IPS-20b (cell line): ENCODE data around the gene MSH4.
"Not testable (repeated sequence)": the region's sequence is repeated elsewhere in the genome, so short reads cannot be mapped to it uniquely, and the experiment has no call there.

Experiments used
- H3K27ac ChIP-seq: one replicate; pipeline ENCODE4 v1.5.1; 2013; ENCODE audit warnings: low read length
- H3K27me3 ChIP-seq: 2 replicates; pipeline ENCODE4 v1.6.1; 2013; ENCODE audit warnings: mild to moderate bottlenecking, low read length, inconsistent platforms; ENCODE audit not compliant: insufficient read depth
- H3K36me3 ChIP-seq: 2 replicates; pipeline ENCODE4 v1.6.1; 2013; ENCODE audit warnings: low read depth, mild to moderate bottlenecking, inconsistent platforms, low read length, moderate library complexity; ENCODE audit not compliant: insufficient read depth
- H3K4me1 ChIP-seq: 2 replicates; pipeline ENCODE4 v1.6.1; 2013; ENCODE audit warnings: mild to moderate bottlenecking, control low read depth, inconsistent platforms, low read length, moderate library complexity; ENCODE audit not compliant: insufficient read depth
- H3K4me3 ChIP-seq: 2 replicates; pipeline ENCODE4 v1.5.1; 2013; ENCODE audit warnings: mild to moderate bottlenecking, low read length, inconsistent platforms
- H3K9ac ChIP-seq: 2 replicates; pipeline ENCODE4 v1.6.1; 2013; ENCODE audit warnings: low read depth, mild to moderate bottlenecking, inconsistent platforms, low read length, moderate library complexity
- H3K9me3 ChIP-seq: 2 replicates; pipeline ENCODE4 v1.6.1; 2013; ENCODE audit warnings: mild to moderate bottlenecking, low read depth, low read length, inconsistent platforms; ENCODE audit not compliant: insufficient read depth

MSH4 gene

DNA sequence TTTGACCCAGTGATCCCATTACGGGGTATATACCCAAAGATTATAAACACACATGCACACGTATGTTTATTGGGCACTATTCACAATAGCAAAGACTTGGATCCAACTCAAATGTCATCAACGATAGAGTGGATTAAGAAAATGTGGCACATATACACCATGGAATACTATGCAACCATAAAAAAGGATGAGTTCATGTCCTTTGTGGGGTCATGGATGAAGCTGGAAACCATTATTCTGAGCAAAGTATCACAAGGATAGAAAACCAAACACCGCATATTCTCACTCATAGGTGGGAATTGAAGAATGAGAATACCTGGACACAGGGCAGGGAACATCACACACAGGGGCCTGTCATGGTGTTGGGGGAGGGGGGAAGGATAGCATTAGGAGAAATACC is 12.8 kb upstream of the MSH4 start:
- H3K4me3 ChIP-seq, H3K9me3 ChIP-seq, H3K27me3 ChIP-seq, H3K4me1 ChIP-seq, H3K27ac ChIP-seq, H3K9ac ChIP-seq: not testable (repeated sequence)
- H3K36me3 ChIP-seq, result peaks cover 19% of the 10 kb centered on the region

- Histone ChIP-seq H3K4me3 (peak overlapping the region; percentile 99), H3K4me1 (0 out of 2 replicates have a peak, but pooled peaks cover 5% of the 10 kb centered on the region), H3K27ac (peak overlapping the region; percentile 58), H3K27me3 (no peaks in the 10 kb centered on the region), H3K36me3 (peaks cover 34% of the 10 kb centered on the region), H3K9ac (peak overlapping the region; percentile 98), H3K9me3 (no peaks in the 10 kb centered on the region)
Measured at GRCh38 chr1:75785320-75785982, 11.2 kb upstream of the MSH4 start.

- Histone ChIP-seq H3K4me3 (peak within 1 kb of the TSS; percentile 99), H3K36me3 (peaks cover 42% of the 10 kb centered on the region), H3K9me3 (no peaks in the 10 kb centered on the region), H3K9ac (peak within 1 kb of the TSS; percentile 98), H3K4me1 (peaks cover 5% of the 10 kb centered on the region; the same call in 1 of the 2 replicates), H3K27me3 (no peaks in the 10 kb centered on the region), H3K27ac (peak within 1 kb of the TSS; percentile 77)
Measured at GRCh38 chr1:75785983-75786853, 10.5 kb upstream of the MSH4 start, which contains the start of gene RABGGTB. RABGGTB (plus strand) TSS chr1:75786256; CDS start chr1:75786272, 16 bp downstream.

DNA sequence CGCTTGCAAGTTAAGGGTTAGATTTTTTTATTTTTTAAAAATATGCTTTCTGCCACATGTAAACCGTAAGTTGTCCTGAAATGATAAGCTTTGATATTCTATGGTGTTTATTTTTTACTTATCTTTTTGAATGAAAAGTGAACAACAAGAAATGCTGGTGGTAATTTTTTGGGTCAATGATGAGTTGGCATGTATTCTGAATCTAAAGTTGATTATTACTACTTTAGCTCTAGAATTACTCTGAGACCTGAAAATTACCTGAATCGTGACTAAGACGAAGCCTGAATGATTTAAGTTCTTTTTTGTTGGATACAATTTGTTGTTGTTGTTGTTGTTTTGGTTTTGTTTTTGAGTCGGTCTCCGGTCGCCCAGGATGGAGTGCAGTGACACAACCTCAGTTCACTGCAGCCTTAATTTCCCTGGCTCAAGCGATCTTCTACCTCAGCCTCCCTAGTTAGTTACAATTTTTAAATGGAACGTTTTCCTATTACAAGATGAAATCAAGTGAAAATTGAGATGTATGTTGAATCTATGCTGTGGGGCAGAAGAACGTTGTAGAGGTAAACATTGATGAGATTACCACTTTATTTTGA is 9.7 kb upstream of the MSH4 start:
- Histone ChIP-seq H3K36me3 (peaks cover 50% of the 10 kb centered on the region), H3K27me3 (no peaks in the 10 kb centered on the region), H3K9ac (peak overlapping the region; percentile 98), H3K4me3 (peak overlapping the region; percentile 99), H3K9me3 (no peaks in the 10 kb centered on the region), H3K4me1 (peaks cover 5% of the 10 kb centered on the region; the same call in 1 of the 2 replicates), H3K27ac (peak overlapping the region; percentile 77)

GRCh38 chr1:75787524-75787923 is 9.2 kb upstream of the MSH4 start:
- Histone ChIP-seq H3K27ac (peak overlapping the region; percentile 23), H3K4me3 (peak overlapping the region; percentile 99), H3K9me3 (no peaks in the 10 kb centered on the region), H3K9ac (peak overlapping the region; percentile 98), H3K36me3 (peaks cover 55% of the 10 kb centered on the region), H3K27me3 (no peaks in the 10 kb centered on the region), H3K4me1 (peaks cover 5% of the 10 kb centered on the region; the same call in 1 of the 2 replicates)

DNA sequence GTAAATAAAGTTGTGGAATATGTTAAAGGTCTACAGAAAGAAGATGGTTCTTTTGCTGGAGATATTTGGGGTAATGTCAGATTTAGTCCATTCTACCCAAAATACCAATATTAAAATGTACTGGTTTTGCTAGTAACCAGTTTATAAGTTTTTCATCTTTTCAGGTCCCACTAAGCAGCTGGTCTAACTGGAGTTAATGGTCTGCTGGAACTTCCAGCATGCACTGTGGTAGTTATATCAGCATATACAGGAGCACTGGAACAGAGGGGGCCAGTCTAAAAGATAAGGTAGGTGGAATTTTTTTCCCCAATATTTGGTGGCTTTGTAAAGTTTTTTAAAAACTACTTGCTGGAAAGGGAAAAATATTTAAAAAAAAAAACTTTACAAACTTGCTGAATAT is 6.7 kb upstream of the MSH4 start:
- H3K27me3 ChIP-seq, result no peaks in the 10 kb centered on the region
- peaks cover 80% of the 10 kb centered on the region for H3K36me3 ChIP-seq
- peaks cover 5% of the 10 kb centered on the region; the same call in 1 of the 2 replicates for H3K4me1 ChIP-seq
- H3K27ac ChIP-seq, result no peak overlapping the region
- no peaks in the 10 kb centered on the region for H3K9me3 ChIP-seq
- H3K4me3 ChIP-seq, result peak overlapping the region; percentile 99
- H3K9ac ChIP-seq, result peak overlapping the region; percentile 98

DNA sequence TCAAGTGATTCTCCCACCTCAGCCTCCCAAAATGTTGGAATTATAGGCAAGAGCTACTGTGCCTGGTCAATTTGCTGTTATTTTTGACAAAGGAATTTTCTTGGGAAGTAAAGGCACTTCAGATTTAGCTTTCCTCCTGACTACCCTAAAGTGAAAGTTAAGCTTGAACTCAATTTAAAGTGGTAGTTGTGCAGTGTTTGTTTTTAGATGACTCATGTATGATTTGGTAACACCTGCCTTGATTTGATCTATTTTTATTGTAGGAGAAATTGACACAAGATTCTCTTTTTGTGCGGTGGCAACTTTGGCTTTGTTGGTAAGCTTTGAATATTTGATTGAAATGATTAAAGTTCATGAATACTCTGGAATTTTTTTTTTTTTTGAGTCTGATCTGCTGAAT is 5.7 kb upstream of the MSH4 start:
- H3K27ac ChIP-seq, result no peak overlapping the region
- no peaks in the 10 kb centered on the region for H3K27me3 ChIP-seq
- peaks cover 90% of the 10 kb centered on the region for H3K36me3 ChIP-seq
- peak overlapping the region; percentile 98; the same call in 1 of the 2 replicates for H3K9ac ChIP-seq
- no peaks in the 10 kb centered on the region for H3K9me3 ChIP-seq
- peaks cover 5% of the 10 kb centered on the region; the same call in 1 of the 2 replicates for H3K4me1 ChIP-seq
- H3K4me3 ChIP-seq, result peak overlapping the region; percentile 99; the same call in 1 of the 2 replicates

- Histone ChIP-seq H3K27ac (no peak overlapping the region), H3K4me1 (peaks cover 5% of the 10 kb centered on the region; the same call in 1 of the 2 replicates), H3K36me3 (peaks cover 96% of the 10 kb centered on the region), H3K9ac (no peak overlapping the region), H3K27me3 (no peaks in the 10 kb centered on the region), H3K4me3 (no peak overlapping the region), H3K9me3 (no peaks in the 10 kb centered on the region)
Measured at GRCh38 chr1:75792091-75792490, 4.6 kb upstream of the MSH4 start.

DNA sequence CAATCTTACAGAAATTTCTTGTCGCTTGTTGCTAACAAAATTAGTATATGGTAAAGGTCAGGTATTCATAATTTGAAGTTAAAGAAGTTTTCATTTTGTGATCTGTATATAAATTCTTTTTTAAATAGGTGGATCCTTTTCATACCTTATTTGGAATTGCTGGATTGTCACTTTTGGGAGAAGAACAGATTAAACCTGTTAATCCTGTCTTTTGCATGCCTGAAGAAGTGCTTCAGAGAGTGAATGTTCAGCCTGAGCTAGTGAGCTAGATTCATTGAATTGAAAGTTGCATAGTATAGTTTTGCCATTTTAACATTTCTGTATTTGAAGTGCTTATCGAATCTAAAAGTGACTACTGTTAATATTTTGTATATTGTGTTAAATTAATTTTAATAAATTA is 2.3 kb upstream of the MSH4 start:
- Histone ChIP-seq H3K9ac (no peak overlapping the region), H3K4me1 (peaks cover 2% of the 10 kb centered on the region; the same call in 1 of the 2 replicates), H3K27ac (no peak overlapping the region), H3K9me3 (no peaks in the 10 kb centered on the region), H3K27me3 (no peaks in the 10 kb centered on the region), H3K36me3 (peaks cover 73% of the 10 kb centered on the region), H3K4me3 (no peak overlapping the region)

DNA sequence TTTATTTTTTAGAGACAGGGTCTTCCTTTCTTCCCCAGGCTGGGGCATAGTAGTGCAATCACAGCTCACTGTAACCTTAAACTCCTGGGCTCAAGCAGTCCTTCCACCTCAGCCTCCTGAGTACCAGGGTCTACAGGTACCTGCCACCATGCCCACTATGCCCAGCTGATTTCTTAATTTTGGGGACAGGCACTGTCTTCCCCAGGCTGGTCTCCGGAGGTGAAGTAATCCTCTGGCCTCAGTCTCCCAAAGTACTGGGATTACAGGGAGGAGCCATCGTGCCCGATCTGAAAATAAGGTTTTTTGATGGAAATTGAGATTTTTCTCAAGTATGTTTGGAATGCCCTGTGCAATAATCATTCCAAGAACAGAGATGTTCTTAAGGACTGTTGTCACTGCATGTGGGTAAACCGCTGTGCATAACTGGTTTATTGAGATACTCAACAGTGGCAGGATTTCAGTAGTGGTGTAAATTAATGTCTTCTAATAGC is 934 bp upstream of the MSH4 start:
- Histone ChIP-seq H3K27me3 (no peaks in the 10 kb centered on the region), H3K36me3 (peaks cover 59% of the 10 kb centered on the region), H3K4me3 (no peak overlapping the region), H3K4me1 (no peaks in the 10 kb centered on the region; the same call in 1 of the 2 replicates), H3K9ac (no peak overlapping the region), H3K27ac (no peak overlapping the region), H3K9me3 (no peaks in the 10 kb centered on the region)

- Histone ChIP-seq H3K4me1 (no peaks in the 10 kb centered on the region), H3K27me3 (no peaks in the 10 kb centered on the region), H3K4me3 (no peak overlapping the region), H3K27ac (no peak overlapping the region), H3K36me3 (peaks cover 44% of the 10 kb centered on the region), H3K9ac (no peak overlapping the region), H3K9me3 (no peaks in the 10 kb centered on the region)
Measured at GRCh38 chr1:75797273-75797588, 549 bp downstream of the MSH4 start.
